GM19239 (cell line): ENCODE results near the gene AXIN2.
"Not testable (repeated sequence)": the region's sequence is repeated elsewhere in the genome, so short reads cannot be mapped to it uniquely, and the experiment has no call there.

Experiments
- DNase-seq: peaks from one replicate; pipeline ENCODE4 v3.0.0; 2011; ENCODE audit warnings: low spot score; ENCODE audit not compliant: insufficient read length
- FAIRE-seq: peaks from 2 replicates; lab custom pipeline; 2011; peaks lifted over from hg19 to GRCh38; lab: Jason Lieb, UNC

AXIN2 gene

GRCh38 chr17:65487990-65488389 is 73.5 kb downstream of the AXIN2 start:
- no peak for FAIRE-seq
- DNase-seq, result no peak

GRCh38 chr17:65487161-65487560 is 74.3 kb downstream of the AXIN2 start:
- no peak for FAIRE-seq

GRCh38 chr17:65485388-65486299 is 75.8 kb downstream of the AXIN2 start:
- DNase-seq, result no peak
- no peak for FAIRE-seq

More at GRCh38 chr17:65487161-65487560, 74.3 kb downstream of the AXIN2 start:
- DNase-seq, result no peak

GRCh38 chr17:65484405-65484804 is 77.0 kb downstream of the AXIN2 start:
- not testable (repeated sequence) for DNase-seq, FAIRE-seq

GRCh38 chr17:65483438-65483837 is 78.0 kb downstream of the AXIN2 start:
- no peak for FAIRE-seq
- no peak for DNase-seq

GRCh38 chr17:65482201-65482600 is 79.2 kb downstream of the AXIN2 start:
- no peak for FAIRE-seq
- DNase-seq, result no peak

- DNase-seq, result no peak
- FAIRE-seq, result no peak
Observed at GRCh38 chr17:65479282-65479681, 82.2 kb downstream of the AXIN2 start.
